GM19455 (cell line): Measurements from ENCODE around the gene PPP1CC.
"Not testable (repeated sequence)": the region's sequence is repeated elsewhere in the genome, so short reads cannot be mapped to it uniquely, and the experiment has no call there.

ENCODE experiments used
- ATAC-seq: cut with Tn5 transposase; IDR thresholded peaks from one replicate; pipeline ENCODE4 v1.9.1; 2021; ENCODE audit not compliant: unreplicated experiment

PPP1CC gene

DNA sequence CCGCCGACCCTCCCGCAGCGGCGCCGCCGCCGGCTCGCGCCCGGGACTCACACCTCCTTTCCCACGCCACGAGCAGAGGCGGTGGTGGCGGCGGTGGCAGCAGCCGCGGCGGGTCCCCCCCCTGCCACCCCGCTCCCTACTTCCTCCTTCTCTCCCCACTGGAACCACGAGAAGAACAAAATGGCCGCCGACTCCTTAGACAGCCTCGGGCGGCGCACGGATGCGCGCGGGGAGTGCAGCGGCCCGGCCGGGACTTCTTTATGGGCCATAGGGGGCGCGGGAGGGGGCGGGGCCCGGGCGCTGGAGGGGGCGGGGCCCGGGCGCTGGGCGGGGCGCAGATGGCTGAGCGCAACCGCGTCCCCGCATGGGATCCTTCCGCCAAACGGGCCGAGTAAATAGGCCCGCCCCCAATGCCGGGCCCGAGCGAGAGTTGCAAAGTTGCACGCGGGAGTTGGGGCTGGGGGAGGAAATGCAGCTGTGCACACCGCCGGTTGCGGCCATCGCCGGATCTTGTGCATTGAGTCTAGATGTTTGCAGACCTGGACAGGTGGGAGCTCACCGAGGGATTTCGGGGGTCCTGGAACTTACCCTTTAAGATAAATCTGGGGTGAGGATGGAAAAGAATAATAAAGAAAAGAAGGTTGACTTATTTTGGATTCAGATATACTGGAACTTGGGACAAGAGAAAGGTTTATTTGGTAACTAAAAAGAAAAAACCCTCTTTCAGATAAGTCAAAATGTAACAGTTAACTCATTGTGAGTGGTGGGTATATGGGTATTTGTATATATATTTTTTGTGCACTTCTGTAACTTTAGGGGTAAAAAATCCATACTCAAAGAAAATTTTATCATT, at the start of gene PPP1CC:
Gene PPP1CC, minus strand, starts transcription at position 174 of the 853 bp plus-strand sequence. CDS start 184 bp downstream, outside the sequence.
- ATAC-seq: peak; percentile 79

DNA sequence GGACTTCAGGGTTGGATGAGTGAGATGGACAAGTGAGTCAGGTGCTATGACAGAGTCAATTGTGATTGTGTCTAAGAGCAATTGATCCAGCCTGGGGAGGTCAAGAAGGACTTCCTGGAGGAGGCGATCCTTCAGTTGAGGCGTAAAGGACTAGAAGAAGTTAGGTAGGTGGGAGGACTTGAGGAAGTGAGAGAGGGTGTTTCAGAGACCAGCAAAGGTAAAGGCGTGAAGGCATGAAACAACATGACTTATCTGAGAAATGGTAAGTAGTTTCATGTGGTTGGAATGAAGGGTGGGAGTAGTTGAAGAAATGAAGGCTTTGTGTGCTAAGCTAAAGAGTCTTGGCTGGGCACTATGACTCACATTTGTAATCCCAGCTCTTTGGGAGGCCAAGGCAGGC, 48.9 kb upstream of the PPP1CC start:
- no peak for ATAC-seq

DNA sequence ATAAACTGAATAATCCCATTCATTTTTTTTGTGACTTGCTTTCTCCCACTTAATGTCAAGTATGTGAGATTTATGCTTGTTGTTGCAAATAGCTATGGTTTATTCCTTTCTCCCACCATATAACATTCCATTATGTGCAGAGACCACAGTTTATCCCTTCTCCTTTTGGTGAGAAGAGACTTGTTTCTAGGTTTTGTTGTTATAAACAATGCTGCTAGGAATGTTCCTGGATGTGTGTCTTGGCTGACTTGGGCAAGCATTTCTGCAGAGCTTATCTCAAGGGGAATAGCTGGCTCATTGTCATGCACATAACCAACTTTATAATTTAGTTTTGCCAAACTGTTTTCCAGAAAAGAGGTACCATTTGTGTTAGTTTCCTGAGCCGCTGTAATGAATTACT, 47.6 kb upstream of the PPP1CC start:
- ATAC-seq: no peak

DNA sequence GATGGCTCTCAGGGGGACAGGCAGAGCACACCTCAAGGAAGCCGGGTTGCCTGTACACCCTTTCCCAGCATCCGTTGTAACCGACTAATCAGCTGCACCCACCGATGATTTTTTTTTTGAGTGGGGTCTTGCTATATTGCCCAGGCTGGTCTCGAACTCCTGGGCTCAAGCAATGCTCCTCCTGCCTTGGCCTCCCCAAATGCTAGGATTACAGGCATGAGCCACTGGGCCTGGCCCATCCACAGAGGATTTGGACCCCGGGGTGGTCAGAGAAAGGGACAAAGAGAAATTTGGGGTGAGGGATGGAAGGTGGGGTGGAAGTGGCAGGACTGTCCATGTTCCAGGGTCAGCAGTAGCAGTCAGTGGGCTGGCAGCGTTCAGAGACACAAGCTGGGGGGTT, 43.3 kb upstream of the PPP1CC start:
- no peak for ATAC-seq

- no peak for ATAC-seq
Measured at GRCh38 chr12:110785240-110785639, 42.5 kb upstream of the PPP1CC start.

- no peak for ATAC-seq
Measured at GRCh38 chr12:110782922-110783321, 40.2 kb upstream of the PPP1CC start.

- ATAC-seq: no peak
Measured at GRCh38 chr12:110782094-110782493, 39.4 kb upstream of the PPP1CC start.

- ATAC-seq: no peak
Measured at GRCh38 chr12:110780448-110780847, 37.8 kb upstream of the PPP1CC start.

DNA sequence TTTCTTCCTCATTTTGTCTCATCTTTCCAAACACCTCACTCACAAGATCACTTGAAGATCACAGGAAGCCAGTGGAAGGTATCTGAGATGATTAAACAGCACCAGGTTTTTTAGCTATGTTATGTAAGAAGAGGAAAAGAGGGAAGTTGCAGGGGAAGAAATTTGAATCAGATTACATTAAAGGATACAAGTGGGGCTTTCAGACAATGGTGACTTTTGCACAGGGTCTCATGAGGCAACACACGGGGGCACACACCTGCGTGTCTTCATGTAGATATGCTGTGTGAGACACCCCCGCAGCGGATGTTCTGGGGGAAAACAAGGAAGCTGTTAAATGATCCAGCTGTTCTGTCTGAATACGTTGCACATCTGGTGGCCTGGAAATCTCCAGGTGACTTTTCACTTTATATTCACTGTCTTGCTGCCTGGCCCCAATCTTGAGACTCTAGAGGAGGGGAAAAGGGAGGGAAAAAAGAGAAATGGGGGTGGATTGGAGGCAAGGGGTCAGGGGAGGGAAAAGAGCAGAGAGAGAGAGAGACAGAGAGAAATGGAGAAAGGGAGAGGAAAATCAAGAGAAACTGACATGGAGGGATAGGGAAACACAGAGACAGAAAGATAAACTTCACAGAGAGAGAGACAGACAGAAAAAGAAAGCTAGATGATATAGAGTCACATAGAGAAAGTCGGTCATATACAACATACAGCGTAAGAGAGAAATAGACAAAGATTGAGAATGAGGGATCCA, 36.3 kb upstream of the PPP1CC start:
- ATAC-seq: no peak

DNA sequence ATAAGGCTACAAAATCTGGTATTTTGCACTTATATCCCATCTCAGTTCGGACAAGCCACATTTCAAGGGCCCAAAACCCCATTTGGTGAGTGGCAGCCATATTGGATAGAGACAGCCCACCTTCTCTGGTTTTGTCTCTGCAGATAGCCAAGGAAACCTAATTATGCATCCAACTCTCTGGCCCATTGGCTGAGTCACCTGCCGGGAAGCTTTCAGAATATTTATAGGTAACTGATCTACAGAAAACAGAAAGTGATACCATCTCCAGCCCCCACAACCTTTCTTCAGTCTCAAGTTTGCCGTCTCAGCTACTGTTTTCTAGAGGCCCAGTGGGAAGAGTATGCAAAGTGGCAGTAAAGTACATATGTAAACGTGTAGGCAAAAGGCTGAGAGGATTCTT, 33.7 kb upstream of the PPP1CC start:
- peak; percentile 96 for ATAC-seq

DNA sequence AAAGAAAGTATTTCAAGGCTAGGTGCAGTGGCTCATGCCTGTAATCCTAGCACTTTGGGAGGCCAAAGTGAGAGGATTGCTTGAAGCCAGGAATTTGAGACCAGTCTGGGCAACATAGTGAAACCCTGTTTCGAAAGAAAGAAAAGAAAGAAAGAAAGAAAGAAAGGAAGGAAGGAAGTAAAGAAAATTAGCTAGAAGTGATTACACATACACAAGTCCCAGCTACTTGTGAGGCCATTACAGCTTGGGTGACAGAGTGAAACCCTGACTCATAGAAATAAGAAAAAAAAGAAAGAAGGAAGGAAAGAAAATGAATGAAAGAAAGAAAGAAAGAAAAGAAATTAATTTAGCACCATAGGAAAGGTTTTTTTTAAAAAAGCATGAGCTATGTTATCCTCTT, 33.3 kb upstream of the PPP1CC start:
- no peak for ATAC-seq

DNA sequence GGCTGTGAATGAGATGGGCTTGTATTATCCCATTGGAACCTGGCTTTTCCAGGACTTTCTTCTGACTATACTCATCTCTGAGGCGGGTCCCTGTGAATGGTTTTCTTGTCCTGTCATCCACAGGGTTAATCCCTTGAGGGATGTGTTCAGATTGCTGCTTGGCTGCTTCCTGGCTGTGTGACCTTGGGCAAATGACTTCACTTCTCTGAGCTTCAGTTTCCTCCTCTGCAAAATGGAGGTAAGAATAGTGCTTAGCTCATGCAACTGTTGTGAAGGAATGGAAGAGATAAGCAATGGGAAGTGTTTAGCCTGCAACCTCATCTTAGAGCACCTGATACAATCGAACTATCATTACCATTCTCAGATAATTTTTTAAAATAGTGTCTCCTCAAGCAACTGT, 32.1 kb upstream of the PPP1CC start:
- ATAC-seq: no peak

DNA sequence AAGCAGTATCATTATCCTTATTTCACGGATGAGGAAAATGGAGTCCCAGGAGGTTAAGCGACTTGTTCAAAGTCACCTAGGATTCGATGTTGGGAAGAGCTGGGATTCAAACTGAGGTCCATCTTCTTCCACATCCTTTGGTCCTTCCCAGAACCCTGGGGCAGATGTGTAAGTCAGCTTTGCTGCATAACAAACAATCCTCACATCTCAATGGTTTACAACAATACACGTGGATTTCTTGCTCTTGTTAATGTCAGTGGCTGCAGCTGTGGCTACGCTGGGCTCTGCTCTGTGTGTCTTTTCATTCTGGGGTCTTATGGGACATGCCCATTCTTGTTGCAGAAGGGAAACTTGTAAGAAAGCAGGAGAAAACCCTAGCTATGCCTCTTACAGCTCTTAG, 26.3 kb upstream of the PPP1CC start:
- ATAC-seq: no peak

DNA sequence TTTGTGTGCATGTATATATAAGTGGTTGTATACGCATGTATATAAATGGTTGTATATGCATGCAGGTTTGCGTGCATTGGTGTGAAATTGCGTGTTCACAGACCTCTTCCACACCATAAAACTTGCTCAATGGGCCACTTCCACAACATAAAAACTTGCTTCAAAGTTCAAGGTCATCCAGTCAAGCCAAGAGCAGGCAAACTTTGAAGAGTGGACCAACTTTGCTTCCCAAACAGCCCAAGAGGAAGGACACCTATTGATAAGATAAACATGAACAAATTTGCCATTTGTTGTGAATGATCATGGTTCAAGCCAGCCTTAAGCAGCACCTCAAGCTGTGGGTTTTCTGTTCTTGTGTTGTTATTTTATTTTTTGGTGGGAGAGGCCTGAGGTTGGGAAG, 25.2 kb upstream of the PPP1CC start:
- no peak for ATAC-seq

DNA sequence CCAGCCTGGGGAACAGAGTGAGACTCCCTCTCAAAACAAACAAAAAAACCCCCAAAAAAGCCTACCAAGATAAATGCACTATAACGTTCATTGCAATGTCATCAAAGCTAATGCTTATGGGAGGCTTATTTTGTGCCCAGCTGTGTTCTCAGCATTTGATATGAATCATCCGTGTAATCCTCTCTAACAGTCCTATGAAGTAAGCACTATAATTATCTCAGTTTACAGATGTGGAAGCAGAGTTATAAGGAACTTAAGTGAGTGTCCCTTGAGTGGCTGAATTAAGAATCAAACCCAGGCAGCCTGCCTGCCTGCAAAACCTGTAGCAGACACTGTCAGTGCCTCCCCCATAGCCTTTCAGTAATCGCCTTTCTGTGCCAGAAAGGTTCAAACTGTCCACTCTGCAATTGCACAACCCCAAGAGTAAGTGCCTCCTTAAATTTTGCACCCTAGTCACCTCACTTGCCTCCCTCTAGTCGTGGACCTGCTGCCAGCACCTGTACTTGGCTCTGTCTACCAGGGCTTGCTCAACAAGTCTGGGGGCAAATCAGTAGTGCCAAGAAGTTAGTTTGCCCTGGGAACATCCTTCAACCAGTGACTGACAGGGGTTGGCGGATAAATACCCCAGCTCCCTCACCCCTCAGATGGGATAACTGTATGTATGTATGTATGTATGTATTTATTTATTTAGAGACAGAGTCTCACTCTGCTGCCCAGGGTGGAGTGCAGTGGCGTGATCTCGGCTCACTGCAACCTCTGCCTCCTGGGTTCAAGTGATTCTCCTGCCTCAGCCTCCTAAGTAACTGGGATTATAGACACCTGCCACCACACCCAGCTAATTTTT, 23.8 kb upstream of the PPP1CC start:
- no peak for ATAC-seq

- not testable (repeated sequence) for ATAC-seq
Measured at GRCh38 chr12:110765572-110765971, 22.9 kb upstream of the PPP1CC start.

- no peak for ATAC-seq
Measured at GRCh38 chr12:110765111-110765510, 22.4 kb upstream of the PPP1CC start.

GRCh38 chr12:110763583-110763982, 20.9 kb upstream of the PPP1CC start:
- ATAC-seq: no peak

GRCh38 chr12:110762891-110763290, 20.2 kb upstream of the PPP1CC start:
- ATAC-seq: no peak

DNA sequence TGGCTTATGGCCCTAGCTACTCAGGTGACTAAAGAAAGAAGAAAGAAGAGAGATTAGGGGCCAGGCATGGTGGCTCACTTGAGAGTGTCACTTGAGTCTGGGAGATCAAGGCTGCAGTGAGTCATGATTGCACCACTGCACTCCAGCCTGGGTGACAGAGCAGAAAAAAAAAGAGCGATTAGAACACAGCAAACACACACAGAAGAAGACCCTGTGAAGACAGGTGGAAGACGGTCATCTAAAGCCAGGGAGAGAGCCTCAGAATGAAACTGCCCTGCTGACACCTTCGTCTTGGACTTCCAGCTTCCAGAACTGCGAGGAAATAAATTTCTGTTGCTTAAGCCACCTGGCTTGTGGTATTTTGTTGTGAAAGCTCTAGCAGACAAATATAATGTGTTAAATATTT, 17.5 kb upstream of the PPP1CC start:
- ATAC-seq: no peak

DNA sequence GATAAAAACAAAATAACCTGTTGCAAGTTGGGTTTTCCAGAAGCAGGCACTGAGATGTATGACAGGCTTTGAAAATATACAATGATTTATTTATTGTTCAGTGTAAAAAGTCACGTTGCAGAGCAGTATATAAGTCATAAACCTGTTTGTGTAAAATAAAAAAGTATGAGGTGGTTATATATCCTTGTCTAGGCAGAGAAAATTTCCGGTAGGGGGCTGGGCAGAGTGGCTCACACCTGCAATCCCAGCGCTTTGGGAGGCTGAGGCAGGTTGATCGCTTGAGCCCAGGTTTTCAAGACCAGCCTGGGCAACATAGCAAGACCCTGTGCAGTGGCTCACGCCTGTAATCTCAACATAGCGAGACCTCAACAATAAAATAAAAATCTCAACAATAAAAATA, 16.2 kb upstream of the PPP1CC start:
- ATAC-seq: no peak
